Thoracic aorta (tissue), 2 donors: ENCODE data around the gene FAM13A. TPM values are rescaled to one million over a fixed set of nuclear protein-coding genes. Genes with fewer than 3 reads are reported as not detected.

Experiments used
- ATAC-seq: fragments of 150-250 bp; one replicate; pipeline ENCODE4 v1.8.0; 2017; ENCODE audit warnings: low read depth; ENCODE audit not compliant: insufficient number of reproducible peaks, low FRiP score
- DNase-seq: peaks from one replicate; pipeline ENCODE4 v3.0.0-alpha.2; 2020; ENCODE audit warnings: low spot score
- H3K27ac ChIP-seq, 2 donors: fragments of 200-600 bp; sonication (generic); 1 replicate in 1 of 2; 2 replicates in 1 of 2; pipeline ENCODE4 v1.5.1; 2016; ENCODE audit warnings: mild to moderate bottlenecking in 2 of 2, moderate library complexity in 2 of 2
- H3K27me3 ChIP-seq: fragments of 200-600 bp; sonication (generic); replicated peaks from 2 replicates; pipeline ENCODE4 v1.6.0; 2016; ENCODE audit warnings: mild to moderate bottlenecking; ENCODE audit not compliant: insufficient read depth
- H3K36me3 ChIP-seq: fragments of 200-600 bp; sonication (generic); one replicate; pipeline ENCODE4 v1.5.1; 2016
- H3K4me1 ChIP-seq, 2 donors: fragments of 200-600 bp; sonication (generic); 1 replicate in 1 of 2; 2 replicates in 1 of 2; pipeline versions ENCODE4 v1.5.1 to v1.6.0; 2016; ENCODE audit warnings: low read depth in 2 of 2, mild to moderate bottlenecking in 1 of 2; ENCODE audit not compliant: control insufficient read depth in 1 of 2
- H3K4me3 ChIP-seq: fragments of 200-600 bp; sonication (generic); 2 replicates; pipeline ENCODE4 v1.5.1; 2016; ENCODE audit warnings: mild to moderate bottlenecking
- H3K9me3 ChIP-seq: fragments of 200-600 bp; sonication (generic); 2 replicates; pipeline ENCODE4 v1.5.1; 2016
- total RNA-seq, 2 donors: library from RNA; depleted of rRNA; stranded (reverse); fragments of >200 nt; gene quantifications; one replicate each; pipeline versions ENCODE4 v1.1.0 to v1.2.3, GENCODE V29; 2016
- TF ChIP-seq, protein P1 (sequence below): fragments of 200-600 bp; sonication (generic); IDR thresholded peaks from one replicate; pipeline ENCODE4 v1.5.1; 2019; ENCODE audit warnings: antibody characterized with exemption

Gene FAM13A
- total RNA-seq, 2 donors from 2014 or later: 27.3 to 32.5 TPM

DNA sequence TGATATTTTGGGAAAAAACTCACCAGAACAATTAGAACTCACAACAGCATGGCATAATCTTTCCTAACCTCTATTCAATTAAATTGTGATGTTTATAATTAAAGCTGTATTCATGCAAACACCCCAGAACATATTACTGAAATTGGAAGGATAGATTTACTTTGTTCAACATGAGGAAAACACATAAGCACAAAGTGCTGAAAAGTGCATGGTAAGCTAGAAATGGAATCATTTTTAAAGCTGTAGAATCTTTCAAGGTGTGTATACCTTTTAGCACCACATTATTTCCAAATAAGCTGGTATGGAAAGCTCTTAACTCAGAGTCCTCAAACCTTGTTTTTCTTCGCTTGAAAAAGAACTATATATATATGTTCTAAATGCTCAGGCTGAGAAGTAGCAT, 268.6 kb downstream of the FAM13A start:
- no peak overlapping the region for H3K4me3 ChIP-seq
- H3K4me1 ChIP-seq: peaks cover 9 to 14% of the 10 kb centered on the region in 2 donors
- ATAC-seq (no peak), DNase-seq (no peak)
- H3K27ac ChIP-seq: no peak overlapping the region
- peaks cover 7% of the 10 kb centered on the region for H3K36me3 ChIP-seq
- no peaks in the 10 kb centered on the region for H3K9me3 ChIP-seq
- no peaks in the 10 kb centered on the region for H3K27me3 ChIP-seq
- TF ChIP-seq, protein P1, sequence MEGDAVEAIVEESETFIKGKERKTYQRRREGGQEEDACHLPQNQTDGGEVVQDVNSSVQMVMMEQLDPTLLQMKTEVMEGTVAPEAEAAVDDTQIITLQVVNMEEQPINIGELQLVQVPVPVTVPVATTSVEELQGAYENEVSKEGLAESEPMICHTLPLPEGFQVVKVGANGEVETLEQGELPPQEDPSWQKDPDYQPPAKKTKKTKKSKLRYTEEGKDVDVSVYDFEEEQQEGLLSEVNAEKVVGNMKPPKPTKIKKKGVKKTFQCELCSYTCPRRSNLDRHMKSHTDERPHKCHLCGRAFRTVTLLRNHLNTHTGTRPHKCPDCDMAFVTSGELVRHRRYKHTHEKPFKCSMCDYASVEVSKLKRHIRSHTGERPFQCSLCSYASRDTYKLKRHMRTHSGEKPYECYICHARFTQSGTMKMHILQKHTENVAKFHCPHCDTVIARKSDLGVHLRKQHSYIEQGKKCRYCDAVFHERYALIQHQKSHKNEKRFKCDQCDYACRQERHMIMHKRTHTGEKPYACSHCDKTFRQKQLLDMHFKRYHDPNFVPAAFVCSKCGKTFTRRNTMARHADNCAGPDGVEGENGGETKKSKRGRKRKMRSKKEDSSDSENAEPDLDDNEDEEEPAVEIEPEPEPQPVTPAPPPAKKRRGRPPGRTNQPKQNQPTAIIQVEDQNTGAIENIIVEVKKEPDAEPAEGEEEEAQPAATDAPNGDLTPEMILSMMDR: no peak

DNA sequence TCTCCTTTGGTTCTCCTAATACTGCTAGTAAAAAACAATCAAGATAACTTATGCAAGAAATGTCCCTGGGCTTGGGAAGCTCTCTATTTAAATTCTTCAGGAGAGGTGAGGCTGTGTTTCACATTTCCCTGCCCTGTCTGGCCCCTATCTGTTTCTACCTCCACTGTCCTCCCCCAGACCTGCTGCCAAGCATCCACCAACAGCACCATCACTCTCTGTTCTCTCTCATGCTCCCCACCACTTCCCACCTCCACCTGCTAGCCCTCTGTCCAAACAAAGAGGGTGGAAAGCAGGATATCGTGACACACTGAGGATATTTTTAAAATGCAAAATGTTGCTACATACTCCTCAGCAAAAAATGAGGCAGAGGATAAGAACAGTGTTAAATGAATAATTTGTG, 271.0 kb downstream of the FAM13A start:
- TF ChIP-seq, protein P1: no peak
- Histone ChIP-seq H3K4me3 (no peak overlapping the region), H3K9me3 (no peaks in the 10 kb centered on the region), H3K36me3 (peaks cover 7% of the 10 kb centered on the region), H3K4me1 (no peaks in the 10 kb centered on the region), H3K27me3 (no peaks in the 10 kb centered on the region), H3K27ac (no peak overlapping the region)
- DNase-seq (no peak), ATAC-seq (no peak)

DNA sequence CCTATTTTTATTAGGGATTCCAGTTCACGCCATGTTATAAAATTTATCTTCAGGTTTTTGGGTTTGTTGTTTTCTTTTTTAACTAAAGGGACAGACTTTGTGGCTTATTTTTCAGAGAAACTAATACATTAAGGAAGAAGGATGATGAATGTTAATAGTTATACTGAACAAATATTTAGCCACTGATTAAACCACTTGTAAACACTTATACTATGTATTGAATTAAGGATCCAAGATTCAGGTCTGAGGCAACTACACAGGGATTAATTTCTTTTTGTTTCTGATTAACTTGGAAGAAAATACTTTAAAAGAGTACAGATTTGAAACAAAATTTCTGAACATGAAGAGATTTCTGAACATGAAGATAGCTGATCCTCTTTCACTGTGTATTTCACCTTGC, 276.6 kb downstream of the FAM13A start:
- DNase-seq (no peak), ATAC-seq (no peak)
- Histone ChIP-seq H3K27ac (no peak overlapping the region), H3K9me3 (no peaks in the 10 kb centered on the region), H3K36me3 (peaks cover 6% of the 10 kb centered on the region), H3K4me1 (no peaks in the 10 kb centered on the region), H3K4me3 (no peak overlapping the region), H3K27me3 (no peaks in the 10 kb centered on the region)
- TF ChIP-seq, protein P1: no peak

DNA sequence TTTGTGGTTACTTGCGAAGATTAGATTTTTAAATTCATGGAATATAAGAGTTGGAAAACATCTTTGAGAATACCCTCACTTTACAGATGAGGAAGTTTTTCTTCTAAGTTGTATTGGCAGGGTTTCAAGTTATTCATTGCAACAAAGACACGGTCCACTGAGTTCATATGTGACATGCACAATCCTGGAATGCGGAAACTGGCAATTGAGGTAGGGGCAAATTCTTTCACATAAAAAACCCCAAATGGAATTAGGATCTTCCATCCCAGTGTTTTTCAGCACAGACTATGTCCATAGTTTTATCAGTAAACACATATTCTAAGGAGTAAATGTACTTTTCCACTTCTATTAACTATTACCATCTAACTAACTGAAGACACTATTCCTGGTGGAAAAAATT, 277.6 kb downstream of the FAM13A start:
- no peaks in the 10 kb centered on the region for H3K27me3 ChIP-seq
- H3K9me3 ChIP-seq: no peaks in the 10 kb centered on the region
- no peaks in the 10 kb centered on the region for H3K4me1 ChIP-seq
- H3K4me3 ChIP-seq: no peak overlapping the region
- H3K27ac ChIP-seq: no peak overlapping the region
- no peak for ATAC-seq
- TF ChIP-seq, protein P1: no peak
- peaks cover 10% of the 10 kb centered on the region for H3K36me3 ChIP-seq
- no peak for DNase-seq

DNA sequence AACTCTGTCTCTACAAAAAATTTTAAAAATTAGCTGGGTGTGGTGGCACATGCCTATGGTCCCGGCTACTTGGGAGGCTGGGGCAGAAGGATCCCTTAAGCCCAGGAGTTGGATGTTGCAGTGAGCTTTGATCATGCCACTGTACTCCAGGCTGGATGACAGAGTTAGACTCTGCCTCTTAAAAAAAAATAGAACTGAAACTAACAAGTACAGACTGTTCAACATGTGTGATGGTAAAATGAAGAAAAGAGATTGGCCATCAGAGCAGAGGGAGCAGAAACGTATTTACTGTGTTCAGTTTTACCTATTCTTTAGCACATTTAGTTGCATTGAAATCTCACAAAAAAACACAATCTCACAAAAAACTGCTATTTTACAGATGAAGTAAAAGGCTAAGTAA, 281.5 kb downstream of the FAM13A start:
- peaks cover 8% of the 10 kb centered on the region for H3K36me3 ChIP-seq
- DNase-seq (no peak), ATAC-seq (no peak)
- H3K4me1 ChIP-seq: no peaks in the 10 kb centered on the region
- no peaks in the 10 kb centered on the region for H3K9me3 ChIP-seq
- no peak overlapping the region for H3K27ac ChIP-seq
- H3K27me3 ChIP-seq: no peaks in the 10 kb centered on the region
- TF ChIP-seq, protein P1: no peak
- H3K4me3 ChIP-seq: no peak overlapping the region
